ENCODE results near the gene CASS4. TPM values are rescaled to one million over a fixed set of nuclear protein-coding genes. Genes with fewer than 3 reads are reported as not detected.
A peak's percentile ranks its signal among the peaks of the same experiment; 100 is the strongest.
"Not testable (repeated sequence)": the region's sequence is repeated elsewhere in the genome, so short reads cannot be mapped to it uniquely, and the experiment has no call there.

The CASS4 gene
- total RNA-seq, 1 donor from 2014 or later = 2.3 TPM

DNA sequence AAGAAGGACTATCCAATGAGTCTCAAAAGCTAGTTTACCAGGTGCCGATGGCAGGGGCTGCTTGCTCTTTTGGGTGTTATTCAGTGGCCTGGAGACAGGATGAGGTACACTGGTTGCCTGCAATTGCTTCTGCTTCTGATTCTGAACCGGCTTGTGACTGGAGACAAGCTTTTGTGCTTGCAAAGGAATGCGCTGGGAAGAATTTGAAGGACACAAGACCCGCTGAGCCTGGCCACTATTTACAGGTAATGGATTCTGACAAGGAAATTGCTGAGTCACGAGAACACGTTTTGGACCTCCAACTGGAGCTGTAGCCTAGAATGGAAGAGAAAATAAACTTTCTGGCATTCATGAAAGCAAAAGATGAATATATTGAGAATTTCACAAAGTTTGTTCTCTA lies 25.8 kb upstream of the CASS4 start:
- Mint-ChIP-seq H3K4me1 (ENCODE audit: low read depth, unreplicated experiment) (peaks cover 4% of the 10 kb centered on the region), H3K27ac (ENCODE audit: unreplicated experiment) (no peak overlapping the region), H3K27me3 (ENCODE audit: low read depth, unreplicated experiment) (no peaks in the 10 kb centered on the region), H3K4me3 (ENCODE audit: unreplicated experiment) (no peak overlapping the region), H3K9me3 (ENCODE audit: unreplicated experiment) (no peaks in the 10 kb centered on the region), H3K36me3 (ENCODE audit: low read depth, unreplicated experiment) (no peaks in the 10 kb centered on the region)
- H4K20me1 ChIP-seq (ENCODE audit: insufficient read depth, low read length) = peaks cover 6% of the 10 kb centered on the region
- no peaks in the 10 kb centered on the region for H3K9me3 ChIP-seq (ENCODE audit: insufficient read depth, low read depth, low read length)
- no peak for DNase-seq (ENCODE audit: low read depth)
- H3K36me3 ChIP-seq (ENCODE audit: insufficient read depth, low read length) = peaks cover 32% of the 10 kb centered on the region
- H3K27ac ChIP-seq (ENCODE audit: low read depth, low read length) = no peak overlapping the region
- TF ChIP-seq, protein P1, sequence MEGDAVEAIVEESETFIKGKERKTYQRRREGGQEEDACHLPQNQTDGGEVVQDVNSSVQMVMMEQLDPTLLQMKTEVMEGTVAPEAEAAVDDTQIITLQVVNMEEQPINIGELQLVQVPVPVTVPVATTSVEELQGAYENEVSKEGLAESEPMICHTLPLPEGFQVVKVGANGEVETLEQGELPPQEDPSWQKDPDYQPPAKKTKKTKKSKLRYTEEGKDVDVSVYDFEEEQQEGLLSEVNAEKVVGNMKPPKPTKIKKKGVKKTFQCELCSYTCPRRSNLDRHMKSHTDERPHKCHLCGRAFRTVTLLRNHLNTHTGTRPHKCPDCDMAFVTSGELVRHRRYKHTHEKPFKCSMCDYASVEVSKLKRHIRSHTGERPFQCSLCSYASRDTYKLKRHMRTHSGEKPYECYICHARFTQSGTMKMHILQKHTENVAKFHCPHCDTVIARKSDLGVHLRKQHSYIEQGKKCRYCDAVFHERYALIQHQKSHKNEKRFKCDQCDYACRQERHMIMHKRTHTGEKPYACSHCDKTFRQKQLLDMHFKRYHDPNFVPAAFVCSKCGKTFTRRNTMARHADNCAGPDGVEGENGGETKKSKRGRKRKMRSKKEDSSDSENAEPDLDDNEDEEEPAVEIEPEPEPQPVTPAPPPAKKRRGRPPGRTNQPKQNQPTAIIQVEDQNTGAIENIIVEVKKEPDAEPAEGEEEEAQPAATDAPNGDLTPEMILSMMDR (IDR thresholded peaks at IDR 0.05; ENCODE audit: insufficient read depth, low read depth, low read length) = no peak
- TF ChIP-seq EZH2 (IDR thresholded peaks at IDR 0.05; ENCODE audit: insufficient read depth, low read length) = no peak
- H3K27me3 ChIP-seq (ENCODE audit: insufficient read depth, low read length) = no peaks in the 10 kb centered on the region
- no peak overlapping the region for H3K4me3 ChIP-seq (ENCODE audit: insufficient read depth, low read depth, low read length)
- peaks cover 5% of the 10 kb centered on the region for H3K4me1 ChIP-seq (ENCODE audit: insufficient read depth, low read length)
- H3K9ac ChIP-seq (ENCODE audit: low read length) = no peak overlapping the region
- no peak overlapping the region for H2AFZ ChIP-seq (ENCODE audit: low read depth, low read length)
- no peak for FAIRE-seq
- peaks cover 93% of the 10 kb centered on the region for H3K79me2 ChIP-seq (ENCODE audit: insufficient read depth, low read length)
- H3K4me2 ChIP-seq (ENCODE audit: low read length) = no peak overlapping the region

DNA sequence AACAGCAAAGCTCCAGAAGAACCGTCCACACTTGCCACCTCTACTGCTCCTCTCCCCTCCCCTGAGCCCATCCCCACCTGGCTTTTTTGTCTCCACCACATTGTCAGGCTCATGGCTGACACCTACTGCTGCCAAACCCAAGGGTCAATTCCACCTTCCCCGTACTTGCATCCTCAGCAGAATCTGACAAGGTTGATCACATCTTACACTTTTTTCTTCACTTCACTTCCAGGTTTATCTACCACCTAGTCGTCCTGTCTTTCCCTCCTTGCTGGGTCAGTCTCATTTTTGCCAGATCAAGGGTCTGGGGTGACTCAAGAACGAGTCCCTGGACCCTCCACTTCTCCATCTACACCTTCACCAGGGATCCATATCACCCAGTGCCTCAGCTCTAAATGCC lies 23.2 kb upstream of the CASS4 start:
- no peak overlapping the region for H3K4me3 Mint-ChIP-seq (ENCODE audit: unreplicated experiment)
- H3K9ac ChIP-seq (ENCODE audit: low read length) = no peak overlapping the region
- DNase-seq (ENCODE audit: low read depth) (no peak), FAIRE-seq (no peak)
- TF ChIP-seq, protein P1 (IDR thresholded peaks at IDR 0.05; ENCODE audit: insufficient read depth, low read depth, low read length) = no peak
- no peak for TF ChIP-seq EZH2 (IDR thresholded peaks at IDR 0.05; ENCODE audit: insufficient read depth, low read length)
- no peak overlapping the region for H3K4me3 ChIP-seq (ENCODE audit: insufficient read depth, low read depth, low read length)
- peaks cover 23% of the 10 kb centered on the region for H3K36me3 ChIP-seq (ENCODE audit: insufficient read depth, low read length)
- peaks cover 11% of the 10 kb centered on the region for H3K4me1 Mint-ChIP-seq (ENCODE audit: low read depth, unreplicated experiment)
- H3K27ac ChIP-seq (ENCODE audit: low read depth, low read length) = no peak overlapping the region
- no peak overlapping the region for H2AFZ ChIP-seq (ENCODE audit: low read depth, low read length)
- no peaks in the 10 kb centered on the region for H3K9me3 Mint-ChIP-seq (ENCODE audit: unreplicated experiment)
- no peaks in the 10 kb centered on the region for H3K27me3 Mint-ChIP-seq (ENCODE audit: low read depth, unreplicated experiment)
- no peaks in the 10 kb centered on the region for H3K27me3 ChIP-seq (ENCODE audit: insufficient read depth, low read length)
- H4K20me1 ChIP-seq (ENCODE audit: insufficient read depth, low read length) = peaks cover 6% of the 10 kb centered on the region
- no peaks in the 10 kb centered on the region for H3K9me3 ChIP-seq (ENCODE audit: insufficient read depth, low read depth, low read length)
- peaks cover 16% of the 10 kb centered on the region for H3K4me1 ChIP-seq (ENCODE audit: insufficient read depth, low read length)
- no peaks in the 10 kb centered on the region for H3K36me3 Mint-ChIP-seq (ENCODE audit: low read depth, unreplicated experiment)
- H3K4me2 ChIP-seq (ENCODE audit: low read length) = no peak overlapping the region
- H3K79me2 ChIP-seq (ENCODE audit: insufficient read depth, low read length) = peaks cover 92% of the 10 kb centered on the region
- H3K27ac Mint-ChIP-seq (ENCODE audit: unreplicated experiment) = no peak overlapping the region

GRCh38 chr20:56389807-56390206 lies 22.3 kb upstream of the CASS4 start:
- DNase-seq (ENCODE audit: low read depth) = no peak
- Mint-ChIP-seq H3K4me1 (ENCODE audit: low read depth, unreplicated experiment) (peaks cover 13% of the 10 kb centered on the region), H3K9me3 (ENCODE audit: unreplicated experiment) (no peaks in the 10 kb centered on the region), H3K27ac (ENCODE audit: unreplicated experiment) (no peak overlapping the region), H3K4me3 (ENCODE audit: unreplicated experiment) (no peak overlapping the region), H3K27me3 (ENCODE audit: low read depth, unreplicated experiment) (no peaks in the 10 kb centered on the region), H3K36me3 (ENCODE audit: low read depth, unreplicated experiment) (no peaks in the 10 kb centered on the region)
- no peak for FAIRE-seq
- H2AFZ ChIP-seq (ENCODE audit: low read depth, low read length) = no peak overlapping the region
- peaks cover 91% of the 10 kb centered on the region for H3K79me2 ChIP-seq (ENCODE audit: insufficient read depth, low read length)
- no peak for TF ChIP-seq EZH2 (IDR thresholded peaks at IDR 0.05; ENCODE audit: insufficient read depth, low read length)
- TF ChIP-seq, protein P1 (IDR thresholded peaks at IDR 0.05; ENCODE audit: insufficient read depth, low read depth, low read length) = no peak
- peaks cover 18% of the 10 kb centered on the region for H3K4me1 ChIP-seq (ENCODE audit: insufficient read depth, low read length)
- peaks cover 6% of the 10 kb centered on the region for H4K20me1 ChIP-seq (ENCODE audit: insufficient read depth, low read length)
- H3K27me3 ChIP-seq (ENCODE audit: insufficient read depth, low read length) = no peaks in the 10 kb centered on the region
- no peaks in the 10 kb centered on the region for H3K9me3 ChIP-seq (ENCODE audit: insufficient read depth, low read depth, low read length)
- no peak overlapping the region for H3K4me3 ChIP-seq (ENCODE audit: insufficient read depth, low read depth, low read length)
- H3K9ac ChIP-seq (ENCODE audit: low read length) = no peak overlapping the region
- peak overlapping the region; percentile 97 for H3K4me2 ChIP-seq (ENCODE audit: low read length)
- peaks cover 20% of the 10 kb centered on the region for H3K36me3 ChIP-seq (ENCODE audit: insufficient read depth, low read length)
- H3K27ac ChIP-seq (ENCODE audit: low read depth, low read length) = no peak overlapping the region

- H2AFZ ChIP-seq (ENCODE audit: low read depth, low read length); H3K9me3 Mint-ChIP-seq (ENCODE audit: unreplicated experiment); H4K20me1 ChIP-seq (ENCODE audit: insufficient read depth, low read length); H3K27ac ChIP-seq (ENCODE audit: low read depth, low read length); H3K36me3 Mint-ChIP-seq (ENCODE audit: low read depth, unreplicated experiment); H3K27me3 ChIP-seq (ENCODE audit: insufficient read depth, low read length); H3K27me3 Mint-ChIP-seq (ENCODE audit: low read depth, unreplicated experiment); FAIRE-seq; DNase-seq (ENCODE audit: low read depth); H3K9me3 ChIP-seq (ENCODE audit: insufficient read depth, low read depth, low read length); H3K4me3 Mint-ChIP-seq (ENCODE audit: unreplicated experiment); H3K27ac Mint-ChIP-seq (ENCODE audit: unreplicated experiment): not testable (repeated sequence)
- H3K4me1 Mint-ChIP-seq (ENCODE audit: low read depth, unreplicated experiment) = peaks cover 13% of the 10 kb centered on the region
- H3K36me3 ChIP-seq (ENCODE audit: insufficient read depth, low read length) = peaks cover 20% of the 10 kb centered on the region
- peaks cover 92% of the 10 kb centered on the region for H3K79me2 ChIP-seq (ENCODE audit: insufficient read depth, low read length)
- peak overlapping the region; percentile 95 for H3K9ac ChIP-seq (ENCODE audit: low read length)
- peaks cover 18% of the 10 kb centered on the region for H3K4me1 ChIP-seq (ENCODE audit: insufficient read depth, low read length)
- H3K4me2 ChIP-seq (ENCODE audit: low read length) = peak overlapping the region; percentile 97
- H3K4me3 ChIP-seq (ENCODE audit: insufficient read depth, low read depth, low read length) = peak overlapping the region; percentile 96
These were observed 21.7 kb upstream of the CASS4 start for GRCh38 chr20:56390396-56390795.

All from astrocyte (in vitro differentiated cells and primary cell).